AG08396 (cell line): ENCODE data around the gene PRKCA.

Source experiments
- DNase-seq: peaks from one replicate; pipeline ENCODE4 v3.0.0; 2012; ENCODE audit warnings: low spot score, mixed read lengths

The PRKCA gene

GRCh38 chr17:66518677-66519076 is 216.3 kb downstream of the PRKCA start:
- no peak for DNase-seq

- DNase-seq, result no peak
Observed at GRCh38 chr17:66519154-66519553, 216.7 kb downstream of the PRKCA start.

GRCh38 chr17:66520999-66521398 is 218.6 kb downstream of the PRKCA start:
- no peak for DNase-seq

GRCh38 chr17:66522591-66523272 is 220.3 kb downstream of the PRKCA start:
- no peak for DNase-seq

GRCh38 chr17:66523378-66524200 is 221.2 kb downstream of the PRKCA start:
- peak; percentile 58 for DNase-seq

- DNase-seq, result no peak
Observed at GRCh38 chr17:66524877-66525276, 222.5 kb downstream of the PRKCA start.

- DNase-seq, result no peak
Observed at GRCh38 chr17:66525338-66525737, 222.9 kb downstream of the PRKCA start.

- no peak for DNase-seq
Observed at GRCh38 chr17:66526827-66527226, 224.4 kb downstream of the PRKCA start.

GRCh38 chr17:66527335-66527734 is 224.9 kb downstream of the PRKCA start:
- DNase-seq, result no peak

GRCh38 chr17:66531851-66532295 is 229.5 kb downstream of the PRKCA start:
- no peak for DNase-seq

GRCh38 chr17:66533572-66533971 is 231.2 kb downstream of the PRKCA start:
- peak; percentile 26 for DNase-seq

GRCh38 chr17:66533986-66534385 is 231.6 kb downstream of the PRKCA start:
- DNase-seq, result no peak

GRCh38 chr17:66535611-66536010 is 233.2 kb downstream of the PRKCA start:
- no peak for DNase-seq

GRCh38 chr17:66537502-66537901 is 235.1 kb downstream of the PRKCA start:
- no peak for DNase-seq

GRCh38 chr17:66538776-66539175 is 236.4 kb downstream of the PRKCA start:
- DNase-seq, result no peak

- peak; percentile 74 for DNase-seq
Observed at GRCh38 chr17:66540131-66540781, 237.8 kb downstream of the PRKCA start.

- DNase-seq, result no peak
Observed at GRCh38 chr17:66541461-66542128, 239.2 kb downstream of the PRKCA start.

GRCh38 chr17:66542129-66542966 is 239.9 kb downstream of the PRKCA start:
- no peak for DNase-seq

GRCh38 chr17:66542967-66543520 is 240.6 kb downstream of the PRKCA start:
- no peak for DNase-seq

- no peak for DNase-seq
Observed at GRCh38 chr17:66543526-66543925, 241.1 kb downstream of the PRKCA start.

- no peak for DNase-seq
Observed at GRCh38 chr17:66545918-66546317, 243.5 kb downstream of the PRKCA start.
